Left lung (tissue), 10 donors: ENCODE data around the gene MTREX. TPM values are rescaled to one million over a fixed set of nuclear protein-coding genes. Genes with fewer than 3 reads are reported as not detected.

Experiments used
- ATAC-seq: fragments of 200-7000 bp; cut with Tn5 transposase; one replicate; pipeline ENCODE4 v1.9.1; 2020; ENCODE audit warnings: moderate library complexity
- DNase-seq, 4 donors: peaks; one replicate each; pipeline ENCODE4 v3.0.0-alpha.2; 2013 to 2020
- H3K27ac ChIP-seq, 2 donors: fragments of 200-600 bp; sonication (generic) in 1 of 2; one replicate each; pipeline versions ENCODE4 v1.5.0 to v1.8.0; 2020 to 2021
- H3K27me3 ChIP-seq, 2 donors: fragments of 200-600 bp; sonication (generic) in 1 of 2; one replicate each; pipeline versions ENCODE4 v1.5.0 to v1.8.0; 2020 to 2021
- H3K36me3 ChIP-seq, 2 donors: fragments of 200-600 bp; sonication (generic) in 1 of 2; one replicate each; pipeline versions ENCODE4 v1.5.0 to v1.8.0; 2020 to 2021
- H3K4me1 ChIP-seq, 2 donors: fragments of 200-600 bp; one replicate each; pipeline ENCODE4 v1.8.0; 2021
- H3K4me3 ChIP-seq, 2 donors: fragments of 200-600 bp; sonication (generic) in 1 of 2; one replicate each; pipeline versions ENCODE4 v1.5.0 to v1.8.0; 2020 to 2021; ENCODE audit warnings: mild to moderate bottlenecking in 1 of 2
- H3K9me3 ChIP-seq, 2 donors: fragments of 200-600 bp; sonication (generic) in 1 of 2; one replicate each; pipeline versions ENCODE4 v1.5.0 to v1.8.0; 2020 to 2021
- intact Hi-C, 2 donors: fragments of 100-400 bp; cut with DNase I; formaldehyde crosslinking; loops; one replicate each; pipeline versions ENCODE4 v1.11.2 to v1.14.2; 2022
- polyA plus RNA-seq, 6 donors: library from polyadenylated mRNA; unstranded; fragments of 120-200 nt; gene quantifications; one replicate each; pipeline ENCODE4 v1.2.1, GENCODE V29; 2013; ENCODE audit not compliant: insufficient read length in 6 of 6
- total RNA-seq, 2 donors: library from RNA; stranded (reverse); fragmentation: NEBNext Ultra II Directional; extraction: Animal tissue kit (Norgen Biotek cat#: 25700); gene quantifications; one replicate each; pipeline ENCODE4 v1.2.1, GENCODE V29; 2021
- TF ChIP-seq, protein P1 (sequence below), 2 donors: fragments of 200-600 bp; sonication (generic) in 1 of 2; IDR thresholded peaks; one replicate each; pipeline versions ENCODE4 v1.5.0 to v1.8.0; 2021; ENCODE audit warnings: antibody characterized with exemption in 2 of 2
- donor health status: DM: no; HTN: yes; CAD: no.
- donor health status: DM: no; HTN: no; CAD: no.

MTREX gene
- total and polyA plus RNA-seq, 8 donors: 48.8 to 112 (median 87.6) TPM

DNA sequence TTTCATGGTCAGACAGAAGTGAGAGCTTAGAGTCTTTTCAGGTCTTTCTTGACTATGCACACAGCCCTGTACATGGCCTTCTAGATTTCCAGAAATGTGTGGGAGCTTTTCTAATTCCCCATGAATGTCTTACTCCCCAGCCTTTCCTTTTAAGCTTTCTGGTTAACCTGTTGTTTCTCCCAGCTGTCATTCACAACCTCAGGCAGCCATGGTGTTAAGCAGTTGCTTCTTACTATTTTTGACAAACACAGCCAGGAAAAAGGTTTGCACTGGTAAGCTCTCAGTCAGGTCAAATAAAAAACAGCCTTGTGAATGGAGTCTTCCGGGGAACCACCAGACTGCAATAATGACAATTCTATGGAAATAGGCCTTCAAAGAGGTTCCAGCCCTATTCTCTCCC lies 84.9 kb downstream of the MTREX start:
- TF ChIP-seq, protein P1, sequence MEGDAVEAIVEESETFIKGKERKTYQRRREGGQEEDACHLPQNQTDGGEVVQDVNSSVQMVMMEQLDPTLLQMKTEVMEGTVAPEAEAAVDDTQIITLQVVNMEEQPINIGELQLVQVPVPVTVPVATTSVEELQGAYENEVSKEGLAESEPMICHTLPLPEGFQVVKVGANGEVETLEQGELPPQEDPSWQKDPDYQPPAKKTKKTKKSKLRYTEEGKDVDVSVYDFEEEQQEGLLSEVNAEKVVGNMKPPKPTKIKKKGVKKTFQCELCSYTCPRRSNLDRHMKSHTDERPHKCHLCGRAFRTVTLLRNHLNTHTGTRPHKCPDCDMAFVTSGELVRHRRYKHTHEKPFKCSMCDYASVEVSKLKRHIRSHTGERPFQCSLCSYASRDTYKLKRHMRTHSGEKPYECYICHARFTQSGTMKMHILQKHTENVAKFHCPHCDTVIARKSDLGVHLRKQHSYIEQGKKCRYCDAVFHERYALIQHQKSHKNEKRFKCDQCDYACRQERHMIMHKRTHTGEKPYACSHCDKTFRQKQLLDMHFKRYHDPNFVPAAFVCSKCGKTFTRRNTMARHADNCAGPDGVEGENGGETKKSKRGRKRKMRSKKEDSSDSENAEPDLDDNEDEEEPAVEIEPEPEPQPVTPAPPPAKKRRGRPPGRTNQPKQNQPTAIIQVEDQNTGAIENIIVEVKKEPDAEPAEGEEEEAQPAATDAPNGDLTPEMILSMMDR (IDR thresholded peaks at IDR 0.05): no peak
- Histone ChIP-seq H3K4me3 (no peak overlapping the region), H3K9me3 (peaks cover 0 to 5% of the 10 kb centered on the region in 2 donors), H3K27me3 (no peaks in the 10 kb centered on the region), H3K36me3 (peaks cover 0 to 61% of the 10 kb centered on the region in 2 donors), H3K27ac (no peak overlapping the region), H3K4me1 (no peaks in the 10 kb centered on the region)
- ATAC-seq (no peak), DNase-seq (no peak)
- intact Hi-C loops: no loop called here

DNA sequence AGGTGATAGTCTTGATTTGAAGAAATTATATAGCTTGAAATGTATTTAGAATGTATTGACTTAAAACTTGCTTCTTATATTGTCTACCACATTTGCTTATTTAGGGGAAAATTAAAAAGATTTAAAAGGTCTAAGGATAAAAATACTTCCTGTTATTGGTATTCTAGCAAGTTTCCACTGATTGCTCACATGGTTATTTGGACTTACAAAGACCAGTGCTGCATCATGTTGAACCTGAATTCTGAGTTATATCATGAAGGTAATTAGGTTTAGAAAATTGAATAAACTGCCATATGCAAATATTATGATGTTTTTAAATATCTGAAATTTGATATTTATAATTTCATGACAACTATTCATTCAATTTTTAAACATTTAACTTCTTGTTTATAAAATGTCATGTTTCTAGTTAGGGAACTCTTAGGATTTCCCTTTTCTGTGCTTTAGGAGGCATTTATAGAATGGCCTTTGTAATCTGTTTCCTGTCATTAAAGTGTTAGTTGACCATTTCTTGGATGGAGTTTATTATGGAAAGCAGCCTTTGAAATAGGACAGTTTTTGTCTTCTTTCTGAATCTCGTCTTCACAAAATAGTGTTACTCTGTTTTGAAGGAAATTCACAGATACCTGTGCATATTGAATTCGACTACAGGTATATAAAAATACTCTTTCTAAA lies 85.8 kb downstream of the MTREX start:
- Histone ChIP-seq H3K4me3 (no peak overlapping the region), H3K36me3 (peaks cover 0 to 55% of the 10 kb centered on the region in 2 donors), H3K27me3 (no peaks in the 10 kb centered on the region), H3K27ac (no peak overlapping the region), H3K9me3 (peaks cover 0 to 5% of the 10 kb centered on the region in 2 donors), H3K4me1 (no peaks in the 10 kb centered on the region)
- intact Hi-C loops: no loop called here
- DNase-seq (no peak), ATAC-seq (no peak)
- TF ChIP-seq, protein P1 (IDR thresholded peaks at IDR 0.05): no peak

DNA sequence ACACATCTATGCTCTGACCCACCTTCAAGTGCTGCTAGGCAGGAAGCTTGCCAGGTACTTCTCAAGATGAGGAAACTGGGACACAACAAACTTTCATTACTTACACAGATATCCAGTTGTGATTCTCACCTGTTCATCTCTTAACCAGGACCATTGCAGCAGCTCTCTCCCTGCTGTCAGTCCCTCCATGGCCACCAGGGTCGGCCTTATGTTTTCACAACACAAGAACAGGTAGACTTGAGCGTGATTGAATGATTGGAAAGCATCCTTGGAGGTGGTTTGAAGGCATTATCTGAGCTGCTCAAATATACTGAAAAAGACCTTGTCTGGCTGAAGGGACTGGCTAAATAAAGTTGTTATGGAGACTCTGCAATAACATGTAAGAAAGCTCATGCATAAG lies 94.4 kb downstream of the MTREX start:
- H3K4me3 ChIP-seq: no peak overlapping the region
- intact Hi-C loops: no loop called here
- H3K27ac ChIP-seq: no peak overlapping the region
- DNase-seq (no peak), ATAC-seq (no peak)
- H3K4me1 ChIP-seq: no peaks in the 10 kb centered on the region
- H3K27me3 ChIP-seq: no peaks in the 10 kb centered on the region
- H3K9me3 ChIP-seq: no peaks in the 10 kb centered on the region
- TF ChIP-seq, protein P1 (IDR thresholded peaks at IDR 0.05): no peak
- H3K36me3 ChIP-seq: peaks cover 0 to 72% of the 10 kb centered on the region in 2 donors

DNA sequence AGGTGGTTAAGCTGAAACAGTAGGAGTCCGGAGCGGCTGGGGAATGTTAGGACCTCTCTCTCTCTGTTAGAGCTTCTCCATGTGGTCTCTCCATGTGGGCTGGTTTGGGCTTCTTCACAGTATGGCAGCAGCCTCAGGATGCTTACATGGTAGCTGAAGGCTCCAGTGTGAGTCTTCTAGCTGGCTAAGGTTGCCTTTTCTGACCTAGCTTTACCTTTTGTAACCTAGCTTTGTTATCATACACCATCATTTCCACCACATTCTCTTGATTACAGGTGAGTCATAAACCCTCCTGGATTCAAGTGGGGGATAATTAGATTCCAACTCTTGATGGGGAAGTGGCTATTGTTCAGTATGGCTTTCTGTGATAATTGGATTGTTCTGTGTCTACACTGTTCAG lies 98.5 kb downstream of the MTREX start:
- intact Hi-C loops: loop anchor here in 1 of 2 donors (5.0 kb wide), 1 partner anchor 281 kb away; no protein-coding TSS in a partner anchor
- Histone ChIP-seq H3K9me3 (no peaks in the 10 kb centered on the region), H3K27me3 (no peaks in the 10 kb centered on the region), H3K27ac (no peak overlapping the region), H3K4me3 (no peak overlapping the region), H3K36me3 (peaks cover 0 to 70% of the 10 kb centered on the region in 2 donors), H3K4me1 (peaks cover 0 to 5% of the 10 kb centered on the region in 2 donors)
- peak; percentile 54 for ATAC-seq
- TF ChIP-seq, protein P1 (IDR thresholded peaks at IDR 0.05): no peak
- no peak for DNase-seq

DNA sequence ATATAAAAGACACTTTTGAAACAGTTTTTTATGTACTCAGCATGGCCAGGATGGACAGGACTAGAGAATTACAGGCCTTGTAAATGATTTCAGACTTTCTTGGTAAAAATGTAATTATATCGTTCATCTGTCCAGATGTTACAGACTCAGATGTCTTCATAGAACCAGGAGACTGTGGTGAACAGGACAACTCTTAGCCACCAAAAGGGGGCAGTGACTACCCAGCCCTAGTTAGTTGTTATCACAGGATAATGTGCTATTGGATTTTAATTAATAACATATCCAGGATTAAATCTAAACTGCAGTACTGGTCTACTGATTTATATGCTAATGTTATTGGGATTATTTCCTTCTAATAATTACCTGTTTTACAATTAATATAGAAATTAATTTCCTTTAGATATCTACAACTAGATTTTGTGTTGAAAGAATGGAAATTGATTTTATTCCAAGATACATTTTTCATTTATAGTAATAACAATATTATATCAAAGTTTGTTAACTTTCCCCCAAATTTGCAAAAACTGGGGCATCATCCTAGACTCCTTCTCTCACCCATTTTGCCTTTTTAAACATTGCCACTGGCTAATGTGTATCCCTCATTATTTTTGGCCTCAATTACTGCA lies 99.4 kb downstream of the MTREX start:
- DNase-seq (peak in 1 of 4 donors; percentile 58), ATAC-seq (peak; percentile 80)
- Histone ChIP-seq H3K27ac (no peak overlapping the region), H3K36me3 (peaks cover 0 to 70% of the 10 kb centered on the region in 2 donors), H3K4me3 (no peak overlapping the region), H3K4me1 (peaks cover 0 to 5% of the 10 kb centered on the region in 2 donors), H3K9me3 (no peaks in the 10 kb centered on the region), H3K27me3 (no peaks in the 10 kb centered on the region)
- TF ChIP-seq, protein P1 (IDR thresholded peaks at IDR 0.05): peak; percentile 22 to 54
- intact Hi-C loops: loop anchor here in 1 of 2 donors (5.0 kb wide), 1 partner anchor 280 kb away; no protein-coding TSS in a partner anchor
